Adrenal gland (tissue), 12 donors: Measurements from ENCODE around the gene MYCBPAP. TPM values are rescaled to one million over a fixed set of nuclear protein-coding genes. Genes with fewer than 3 reads are reported as not detected.

Experiments
- DNase-seq, 7 donors: peaks; one replicate each; pipeline ENCODE4 v3.0.0-alpha.2; 2019 to 2020
- H3K27ac ChIP-seq, 5 donors: fragments of 200-600 bp; sonication (generic) in 4 of 5; 1 replicate in 3 of 5; 2 replicates in 2 of 5; pipeline versions ENCODE4 v1.5.1 to v1.8.0; 2016 to 2020; ENCODE audit warnings: mild to moderate bottlenecking in 1 of 5
- H3K27me3 ChIP-seq: fragments of 200-600 bp; 2 replicates; pipeline ENCODE4 v1.8.0; 2021
- H3K36me3 ChIP-seq, 2 donors: fragments of 200-600 bp; replicated peaks in 1 of 2; 1 replicate in 1 of 2; 2 replicates in 1 of 2; pipeline versions ENCODE4 v1.5.1 to v1.8.0; 2018 to 2022
- H3K4me1 ChIP-seq, 2 donors: fragments of 200-600 bp; replicated peaks in 1 of 2; 1 replicate in 1 of 2; 2 replicates in 1 of 2; pipeline versions ENCODE4 v1.5.1 to v1.8.0; 2018 to 2021
- H3K4me3 ChIP-seq, 4 donors: fragments of 200-600 bp; sonication (generic) in 3 of 4; one replicate each; pipeline ENCODE4 v1.5.1; 2016 to 2018
- H3K9me3 ChIP-seq, 3 donors: fragments of 200-600 bp; sonication (generic) in 1 of 3; replicated peaks in 1 of 3; 1 replicate in 2 of 3; 2 replicates in 1 of 3; pipeline versions ENCODE4 v1.5.1 to v1.8.0; 2016 to 2021
- CTCF ChIP-seq, 6 experiments: fragments of 450-650 bp in 4 of 6; fragments of 200-600 bp in 2 of 6; sonication (generic) in 1 of 6; IDR thresholded peaks; 1 replicate in 5 of 6; 2 replicates in 1 of 6; pipeline versions ENCODE4 v1.5.1 to v1.8.0; 2016 to 2021; ENCODE audit warnings: antibody characterized with exemption in 6 of 6, mild to moderate bottlenecking in 2 of 6, moderate library complexity in 1 of 6
- POLR2A ChIP-seq, 2 donors: fragments of 450-650 bp; IDR thresholded peaks; one replicate each; pipeline ENCODE4 v1.6.1; 2017; ENCODE audit warnings: antibody characterized with exemption in 2 of 2, mild to moderate bottlenecking in 2 of 2, moderate library complexity in 1 of 2
- WGBS, 4 donors: extraction: QIAGEN DNeasy Blood & Tissue Kit in 2 of 4; methylation state at CpG; one replicate each; pipeline versions ENCODE4 v1.1.5 to v1.1.7; 2013 to 2017; 5-methylcytosine and 5-hydroxymethylcytosine counted together
- intact Hi-C, 2 donors: fragments of 100-400 bp; cut with DNase I; formaldehyde crosslinking; loops; one replicate each; pipeline versions ENCODE4 v1.14.1 to v1.15.0; 2022 to 2023
- polyA plus RNA-seq, 3 donors: library from polyadenylated mRNA; stranded (reverse); fragments of 200-250 nt in 2 of 3; fragments of 350-450 nt in 1 of 3; fragmentation: Illumina TruSeq in 1 of 3; extraction: RNeasy Lipid Tissue Mini Kit (QIAGEN cat#74804) in 1 of 3; gene quantifications; one replicate each; pipeline ENCODE4 v1.2.3, GENCODE V29; 2013 to 2014
- total RNA-seq, 9 donors: library from RNA; depleted of rRNA in 4 of 9; stranded (reverse); fragments of >200 nt in 4 of 9; fragments of 120-200 nt in 1 of 9; fragmentation: NEBNext Ultra II Directional in 1 of 9; extraction: Animal tissue kit (Norgen Biotek cat#: 25700) in 1 of 9; gene quantifications; one replicate each; pipeline versions ENCODE4 v1.1.0 to v1.2.4, GENCODE V29; 2013 to 2023
- donor health status: healthy with polysubstance abuse.
- donor health status: Bipolar disorder and iron deficiency.
- donor health status: DM: yes; HTN: yes; CAD: no.
- donor health status: DM: no; HTN: no; CAD: no.
- donor health status: DM: no; HTN: no; CAD: no.
- donor health status: DM: yes; HTN: yes; CAD: no.

MYCBPAP gene
- total and polyA plus RNA-seq, 12 donors = 0.12 to 8.9 (median 2.3) TPM; not detected in 1

- H3K9me3 ChIP-seq = no peaks in the 10 kb centered on the region
- H3K36me3 ChIP-seq = no peaks in the 10 kb centered on the region
- peak in 1 of 2 donors; percentile 7 for TF ChIP-seq POLR2A (IDR thresholded peaks at IDR 0.05)
- TF ChIP-seq CTCF (IDR thresholded peaks at IDR 0.05) = no peak
- no peak overlapping the region for H3K4me3 ChIP-seq
- WGBS, 4 donors = 30 to 44% (median 33%) methylated on average over 4 of the region's 4 CpGs
- H3K27ac ChIP-seq = peak overlapping the region in 3 of 5 donors; percentile 22 to 52 (median 44)
- H3K27me3 ChIP-seq = no peaks in the 10 kb centered on the region
- peak in 2 of 7 donors; percentile 28 to 36 for DNase-seq
- peaks cover 39 to 43% of the 10 kb centered on the region in 2 donors for H3K4me1 ChIP-seq
- intact Hi-C loops = no loop called here
Observed at GRCh38 chr17:50513495-50513894, 5.3 kb downstream of the MYCBPAP start.

- no peaks in the 10 kb centered on the region for H3K36me3 ChIP-seq
- no peak for DNase-seq
- no peaks in the 10 kb centered on the region for H3K9me3 ChIP-seq
- peaks cover 38 to 43% of the 10 kb centered on the region in 2 donors for H3K4me1 ChIP-seq
- WGBS, 4 donors = 37 to 54% (median 45%) methylated on average over 3 of the region's 3 CpGs
- no peaks in the 10 kb centered on the region for H3K27me3 ChIP-seq
- H3K27ac ChIP-seq = peak overlapping the region in 3 of 5 donors; percentile 22 to 52 (median 44)
- TF ChIP-seq CTCF (IDR thresholded peaks at IDR 0.05) = no peak
- no peak for TF ChIP-seq POLR2A (IDR thresholded peaks at IDR 0.05)
- intact Hi-C loops = no loop called here
- no peak overlapping the region for H3K4me3 ChIP-seq
Observed at GRCh38 chr17:50514388-50514787, 6.1 kb downstream of the MYCBPAP start.

- TF ChIP-seq POLR2A (IDR thresholded peaks at IDR 0.05) (no peak), CTCF (IDR thresholded peaks at IDR 0.05) (no peak)
- peak; percentile 44 to 81 (median 77) for DNase-seq
- Histone ChIP-seq H3K4me1 (peaks cover 38 to 43% of the 10 kb centered on the region in 2 donors), H3K27me3 (no peaks in the 10 kb centered on the region), H3K4me3 (no peak overlapping the region), H3K9me3 (no peaks in the 10 kb centered on the region), H3K27ac (peak overlapping the region in 2 of 5 donors; percentile 7 to 52), H3K36me3 (no peaks in the 10 kb centered on the region)
- 66 to 75% (median 75%) methylated on average over 6 of the region's 6 CpGs for WGBS, 4 donors
- intact Hi-C loops = no loop called here
Observed at GRCh38 chr17:50514936-50515702, 6.9 kb downstream of the MYCBPAP start.

- Histone ChIP-seq H3K27me3 (no peaks in the 10 kb centered on the region), H3K9me3 (no peaks in the 10 kb centered on the region), H3K36me3 (no peaks in the 10 kb centered on the region), H3K27ac (no peak overlapping the region), H3K4me3 (no peak overlapping the region), H3K4me1 (peaks cover 24 to 28% of the 10 kb centered on the region in 2 donors)
- TF ChIP-seq CTCF (IDR thresholded peaks at IDR 0.05) (no peak), POLR2A (IDR thresholded peaks at IDR 0.05) (no peak)
- intact Hi-C loops = no loop called here
- WGBS, 4 donors = 84 to 97% (median 85%) methylated on average over 4 of the region's 4 CpGs
- DNase-seq = no peak
Observed at GRCh38 chr17:50517011-50517410, 8.8 kb downstream of the MYCBPAP start.
